ENCODE data around the gene PTPRG.

DNA sequence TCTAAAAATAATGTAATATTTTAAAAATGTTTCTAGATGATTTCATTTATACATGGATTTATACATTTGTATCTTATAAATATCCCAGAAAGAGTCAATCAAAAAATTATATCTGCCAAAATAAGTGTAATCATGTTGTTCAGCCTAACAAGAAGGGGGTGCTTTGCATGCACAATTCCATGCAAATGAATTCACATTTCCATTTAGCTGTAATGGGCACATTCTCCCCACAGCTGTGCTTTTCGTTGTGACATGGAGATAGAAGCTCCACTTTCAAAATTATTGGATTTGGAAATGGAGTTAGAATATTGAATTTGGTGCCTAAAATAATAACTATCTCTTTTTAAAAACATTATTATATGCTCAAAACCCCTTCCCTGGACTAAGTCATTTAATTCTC, 270.6 kb downstream of the PTPRG start:
- no peak for TF ChIP-seq POLR2A (IDR thresholded peaks at IDR 0.05; ENCODE audit: low read length)
- no peak for TF ChIP-seq GATA1 (IDR thresholded peaks at IDR 0.05; ENCODE audit: low read depth, low read length)
